ENCODE results near the gene TNFRSF14. TPM values are rescaled to one million over a fixed set of nuclear protein-coding genes. Genes with fewer than 3 reads are reported as not detected.

The TNFRSF14 gene
- total RNA-seq, 4 donors from 2014 or later: 3.4 to 11.5 (median 5.0) TPM

- DNase-seq (no peak), ATAC-seq (no peak)
- in situ Hi-C loops (cut with MboI; ENCODE audit: low sequenced_read_pairs in 4 of 4): no loop called here
These were observed 46.2 kb downstream of the TNFRSF14 start for GRCh38 chr1:2602311-2602835.

GRCh38 chr1:2602866-2603520 is 46.8 kb downstream of the TNFRSF14 start:
- Histone ChIP-seq H3K27ac (no peak overlapping the region), H3K27me3 (peaks cover 11 to 13% (median 12%) of the 10 kb centered on the region in 3 donors), H3K4me1 (no peaks in the 10 kb centered on the region), H3K36me3 (no peaks in the 10 kb centered on the region), H3K4me3 (no peak overlapping the region), H3K9me3 (no peaks in the 10 kb centered on the region)
- in situ Hi-C loops (cut with MboI; ENCODE audit: low sequenced_read_pairs in 4 of 4): no loop called here
- no peak for DNase-seq
- no peak for ATAC-seq
- TF ChIP-seq CTCF (IDR thresholded peaks at IDR 0.05 in 4 of 5, conservative IDR thresholded peaks at IDR 0.05 in 1 of 5) (no peak), POLR2A (IDR thresholded peaks at IDR 0.05) (no peak)
- intact Hi-C loops (cut with DNase I; ENCODE audit: low total_unique reads): no loop called here

More at GRCh38 chr1:2602311-2602835, 46.2 kb downstream of the TNFRSF14 start:
- Histone ChIP-seq H3K27ac (no peak overlapping the region), H3K27me3 (peaks cover 11 to 13% (median 12%) of the 10 kb centered on the region in 3 donors), H3K4me3 (no peak overlapping the region), H3K4me1 (no peaks in the 10 kb centered on the region), H3K36me3 (no peaks in the 10 kb centered on the region), H3K9me3 (no peaks in the 10 kb centered on the region)
- TF ChIP-seq CTCF (IDR thresholded peaks at IDR 0.05 in 4 of 5, conservative IDR thresholded peaks at IDR 0.05 in 1 of 5): no peak
- TF ChIP-seq POLR2A (IDR thresholded peaks at IDR 0.05): no peak
- intact Hi-C loops (cut with DNase I; ENCODE audit: low total_unique reads): no loop called here

DNA sequence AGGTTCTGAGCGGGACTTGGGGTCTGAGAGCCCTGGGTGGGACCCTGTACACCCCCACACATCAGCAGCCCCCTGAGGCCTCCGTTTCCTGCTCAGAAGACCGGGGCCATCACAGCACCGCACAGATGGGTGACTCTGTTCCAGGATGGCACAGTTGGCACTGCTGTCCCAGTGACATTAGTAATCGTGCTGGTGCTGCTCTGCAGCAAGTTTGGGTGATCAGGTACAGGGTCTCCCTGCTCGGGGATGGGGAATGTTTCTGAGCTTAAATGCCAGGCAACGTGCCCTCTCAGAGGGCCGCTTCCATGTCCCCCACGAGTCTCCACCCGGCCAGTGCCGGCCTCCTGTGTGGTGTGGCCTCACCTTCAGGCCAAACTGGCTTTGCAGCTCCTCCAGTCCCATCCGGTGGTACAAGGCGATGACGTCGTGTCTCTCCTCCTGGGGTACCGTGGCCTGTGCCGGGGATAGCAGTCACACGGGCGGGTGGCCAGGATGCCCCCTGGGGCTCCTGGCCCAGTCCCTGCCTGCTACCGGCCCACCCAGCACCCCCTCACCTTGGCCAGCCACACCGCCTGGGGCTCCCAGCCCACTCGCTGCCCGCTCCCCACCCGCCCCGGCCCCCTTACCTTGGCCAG is 47.5 kb downstream of the TNFRSF14 start:
- Histone ChIP-seq H3K36me3 (no peaks in the 10 kb centered on the region), H3K9me3 (no peaks in the 10 kb centered on the region), H3K27me3 (peaks cover 11 to 13% (median 12%) of the 10 kb centered on the region in 3 donors), H3K4me1 (no peaks in the 10 kb centered on the region), H3K27ac (no peak overlapping the region), H3K4me3 (no peak overlapping the region)
- ATAC-seq: no peak
- TF ChIP-seq POLR2A (IDR thresholded peaks at IDR 0.05) (no peak), CTCF (IDR thresholded peaks at IDR 0.05 in 4 of 5, conservative IDR thresholded peaks at IDR 0.05 in 1 of 5) (no peak)
- intact Hi-C loops (cut with DNase I; ENCODE audit: low total_unique reads): no loop called here
- no peak for DNase-seq
- in situ Hi-C loops (cut with MboI; ENCODE audit: low sequenced_read_pairs in 4 of 4): no loop called here

GRCh38 chr1:2604156-2604843 is 48.1 kb downstream of the TNFRSF14 start:
- Histone ChIP-seq H3K9me3 (no peaks in the 10 kb centered on the region), H3K4me1 (no peaks in the 10 kb centered on the region), H3K4me3 (no peak overlapping the region), H3K27me3 (peaks cover 11 to 13% (median 12%) of the 10 kb centered on the region in 3 donors), H3K36me3 (no peaks in the 10 kb centered on the region), H3K27ac (no peak overlapping the region)
- no peak for ATAC-seq
- no peak for DNase-seq
- intact Hi-C loops (cut with DNase I; ENCODE audit: low total_unique reads) (no loop called here), in situ Hi-C loops (cut with MboI; ENCODE audit: low sequenced_read_pairs in 4 of 4) (no loop called here)
- TF ChIP-seq CTCF (IDR thresholded peaks at IDR 0.05 in 4 of 5, conservative IDR thresholded peaks at IDR 0.05 in 1 of 5) (no peak), POLR2A (IDR thresholded peaks at IDR 0.05) (no peak)
